DOHH2 (cell line): Measurements from ENCODE around the gene ATF2.

ENCODE experiments used
- H3F3A ChIP-seq: fragments of 200-600 bp; sonication (generic), shearing (Covaris generic); 2 replicates; pipeline ENCODE4 v1.6.0; 2016; ENCODE audit warnings: antibody characterized with exemption, mild to moderate bottlenecking; ENCODE audit not compliant: control insufficient read depth, insufficient read depth
- H3K27ac ChIP-seq: fragments of 200-600 bp; sonication (generic); 2 replicates; pipeline ENCODE4 v1.5.1; 2014; ENCODE audit warnings: low read depth, mild to moderate bottlenecking, low read length, moderate library complexity
- H3K27me3 ChIP-seq: fragments of 200-600 bp; sonication (generic); 2 replicates; pipeline ENCODE4 v1.6.1; 2014; ENCODE audit warnings: mild to moderate bottlenecking, low read length, mixed read lengths; ENCODE audit not compliant: control insufficient read depth
- H3K36me3 ChIP-seq: fragments of 200-600 bp; sonication (generic); 2 replicates; pipeline ENCODE4 v1.6.1; 2014; ENCODE audit warnings: mild to moderate bottlenecking, low read length, moderate library complexity, mixed read lengths; ENCODE audit not compliant: control insufficient read depth
- H3K4me1 ChIP-seq: fragments of 200-600 bp; sonication (generic); 2 replicates; pipeline ENCODE4 v1.6.1; 2014; ENCODE audit warnings: mild to moderate bottlenecking, low read length, mixed read lengths; ENCODE audit not compliant: control insufficient read depth
- H3K4me2 ChIP-seq: fragments of 200-600 bp; sonication (generic); 2 replicates; pipeline ENCODE4 v1.6.0; 2014; ENCODE audit warnings: mild to moderate bottlenecking, low read length, moderate library complexity
- H3K4me3 ChIP-seq: fragments of 200-600 bp; sonication (generic); 2 replicates; pipeline ENCODE4 v1.5.1; 2014; ENCODE audit warnings: mild to moderate bottlenecking, low read length, mixed read lengths
- H3K79me2 ChIP-seq: fragments of 200-600 bp; sonication (generic); 2 replicates; pipeline ENCODE4 v1.6.1; 2014; ENCODE audit warnings: mild to moderate bottlenecking, low read length, mixed read lengths; ENCODE audit not compliant: control insufficient read depth
- H3K9me2 ChIP-seq: fragments of 200-600 bp; sonication (generic); replicated peaks from 2 replicates; pipeline ENCODE4 v1.6.1; 2014; ENCODE audit warnings: mild to moderate bottlenecking, low read length, mixed read lengths; ENCODE audit not compliant: control insufficient read depth
- H3K9me3 ChIP-seq: fragments of 200-600 bp; sonication (generic); 2 replicates; pipeline ENCODE4 v1.6.1; 2014; ENCODE audit warnings: antibody characterized with exemption, low read length, mixed read lengths; ENCODE audit not compliant: control insufficient read depth, insufficient read depth
- H4K20me1 ChIP-seq: fragments of 200-600 bp; sonication (generic); 2 replicates; pipeline ENCODE4 v1.6.0; 2014; ENCODE audit warnings: low read depth, mild to moderate bottlenecking, antibody characterized with exemption, low read length, moderate library complexity; ENCODE audit not compliant: control insufficient read depth, insufficient read depth
- EZH2phosphoT487 ChIP-seq: fragments of 200-600 bp; sonication (generic); IDR thresholded peaks from 2 replicates; pipeline ENCODE4 v1.6.1; 2017; ENCODE audit warnings: borderline replicate concordance, mild to moderate bottlenecking, antibody characterized with exemption, low read length, moderate library complexity, mixed read lengths
- TF ChIP-seq, protein P1 (sequence below): fragments of 200-600 bp; sonication (generic); IDR thresholded peaks from one replicate; pipeline ENCODE4 v1.5.1; 2014; ENCODE audit warnings: antibody characterized with exemption, mild to moderate bottlenecking, low read depth, low read length; ENCODE audit not compliant: poor library complexity, severe bottlenecking

The ATF2 gene

DNA sequence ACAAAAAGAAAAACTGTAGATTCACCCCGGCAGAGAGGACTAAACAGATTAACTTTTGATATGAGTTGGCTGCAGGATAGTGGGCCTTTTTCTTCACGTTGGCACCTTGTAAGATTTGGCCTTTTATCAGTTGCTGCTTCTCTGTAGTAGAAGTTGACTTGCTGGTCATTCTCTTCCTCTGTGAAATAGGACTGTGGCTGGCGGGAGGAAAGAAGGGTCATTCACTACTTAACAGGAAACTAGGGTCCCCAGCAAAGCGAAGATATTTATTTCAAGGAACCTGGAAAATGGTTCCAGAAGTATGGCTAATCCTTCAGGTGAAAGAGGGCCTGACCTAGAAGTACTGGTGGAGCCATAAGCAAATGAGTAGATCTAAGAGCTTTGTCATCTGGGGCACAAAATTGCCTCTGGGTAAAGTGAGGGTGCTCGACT lies 13.9 kb upstream of the ATF2 start:
- Histone ChIP-seq H3K4me3 (peak overlapping the region; percentile 99), H3K4me2 (peak overlapping the region; percentile 72), H3F3A (peaks cover 19% of the 10 kb centered on the region), H3K4me1 (peaks cover 28% of the 10 kb centered on the region), H3K9me2 (no peaks in the 10 kb centered on the region), H4K20me1 (peaks cover 21% of the 10 kb centered on the region), H3K27ac (peak overlapping the region; percentile 64), H3K79me2 (peaks cover 43% of the 10 kb centered on the region), H3K9me3 (no peaks in the 10 kb centered on the region), H3K27me3 (no peaks in the 10 kb centered on the region), H3K36me3 (peaks cover 46% of the 10 kb centered on the region)
- no peak for TF ChIP-seq EZH2phosphoT487
- TF ChIP-seq, protein P1, sequence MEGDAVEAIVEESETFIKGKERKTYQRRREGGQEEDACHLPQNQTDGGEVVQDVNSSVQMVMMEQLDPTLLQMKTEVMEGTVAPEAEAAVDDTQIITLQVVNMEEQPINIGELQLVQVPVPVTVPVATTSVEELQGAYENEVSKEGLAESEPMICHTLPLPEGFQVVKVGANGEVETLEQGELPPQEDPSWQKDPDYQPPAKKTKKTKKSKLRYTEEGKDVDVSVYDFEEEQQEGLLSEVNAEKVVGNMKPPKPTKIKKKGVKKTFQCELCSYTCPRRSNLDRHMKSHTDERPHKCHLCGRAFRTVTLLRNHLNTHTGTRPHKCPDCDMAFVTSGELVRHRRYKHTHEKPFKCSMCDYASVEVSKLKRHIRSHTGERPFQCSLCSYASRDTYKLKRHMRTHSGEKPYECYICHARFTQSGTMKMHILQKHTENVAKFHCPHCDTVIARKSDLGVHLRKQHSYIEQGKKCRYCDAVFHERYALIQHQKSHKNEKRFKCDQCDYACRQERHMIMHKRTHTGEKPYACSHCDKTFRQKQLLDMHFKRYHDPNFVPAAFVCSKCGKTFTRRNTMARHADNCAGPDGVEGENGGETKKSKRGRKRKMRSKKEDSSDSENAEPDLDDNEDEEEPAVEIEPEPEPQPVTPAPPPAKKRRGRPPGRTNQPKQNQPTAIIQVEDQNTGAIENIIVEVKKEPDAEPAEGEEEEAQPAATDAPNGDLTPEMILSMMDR: no peak

DNA sequence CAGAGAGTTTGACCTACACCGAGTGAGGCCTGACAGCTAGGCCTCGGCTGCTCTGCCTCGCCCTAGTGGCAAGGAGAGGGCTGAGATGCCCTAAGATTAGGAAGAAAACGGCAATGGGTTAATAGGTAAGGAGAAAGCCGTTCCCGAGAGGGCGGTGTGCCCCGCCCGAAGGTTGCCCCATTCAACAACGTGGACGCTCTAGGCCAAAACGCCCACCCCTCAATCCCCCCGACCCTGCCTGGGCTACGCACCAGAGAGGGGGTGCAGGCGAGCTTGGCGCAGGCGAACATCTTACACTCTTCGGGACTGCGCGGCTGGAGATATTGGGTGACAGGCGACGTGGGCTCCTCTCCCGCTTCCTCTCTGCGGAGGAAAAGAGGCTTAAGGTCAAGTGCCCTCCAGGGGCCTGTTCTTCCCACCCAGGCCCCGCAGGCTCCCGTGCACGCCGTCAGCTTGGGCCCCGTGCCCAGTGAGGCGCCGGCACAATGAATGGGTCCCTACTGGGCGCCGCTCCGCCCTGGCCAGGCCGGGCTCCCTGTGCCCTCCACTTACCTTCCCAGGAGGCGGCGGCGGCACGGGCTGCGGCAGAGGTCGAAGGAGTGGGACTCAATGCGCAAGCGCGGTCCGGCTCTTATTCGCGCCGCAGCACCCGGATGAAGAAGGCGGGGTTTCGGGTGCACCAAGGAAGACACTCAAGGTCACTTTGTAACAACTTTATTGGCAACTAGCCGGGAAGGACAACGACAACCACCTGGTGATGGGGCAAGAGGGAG lies 13.3 kb upstream of the ATF2 start, which contains the start of gene ATP5MC3:
Gene ATP5MC3 (minus strand): TSS at position 607 of the 773 bp plus-strand sequence. CDS start 317 bp downstream, at position 290.
- Histone ChIP-seq H3K79me2 (peaks cover 43% of the 10 kb centered on the region), H4K20me1 (peaks cover 24% of the 10 kb centered on the region), H3F3A (peaks cover 25% of the 10 kb centered on the region), H3K4me3 (peak within 1 kb of the TSS; percentile 99), H3K4me2 (peak within 1 kb of the TSS; percentile 72), H3K36me3 (peaks cover 52% of the 10 kb centered on the region), H3K9me3 (no peaks in the 10 kb centered on the region), H3K9me2 (no peaks in the 10 kb centered on the region), H3K27me3 (no peaks in the 10 kb centered on the region), H3K4me1 (peaks cover 28% of the 10 kb centered on the region), H3K27ac (peak within 1 kb of the TSS; percentile 64)
- no peak for TF ChIP-seq EZH2phosphoT487
- TF ChIP-seq, protein P1: peak; percentile 45

DNA sequence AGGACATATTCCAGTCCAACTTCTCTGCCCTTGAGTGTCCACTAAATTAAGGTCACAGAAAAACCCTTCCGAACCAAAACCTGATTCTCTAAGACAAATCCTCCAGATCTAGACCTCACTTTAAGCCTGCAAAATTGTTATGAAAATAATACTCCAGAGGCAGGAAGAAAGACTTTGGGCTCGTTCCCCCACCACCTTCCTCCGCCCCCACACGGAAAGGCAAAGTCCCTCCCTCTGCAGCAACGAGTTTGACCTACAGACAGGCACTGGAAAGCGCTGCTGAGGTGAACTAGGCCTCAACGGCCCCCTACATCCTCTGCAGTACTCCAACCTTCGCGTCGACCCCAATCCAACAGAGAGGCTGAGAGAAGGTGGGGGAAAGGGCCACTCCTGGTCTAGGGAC lies 12.7 kb upstream of the ATF2 start:
- H3K79me2 ChIP-seq: peaks cover 43% of the 10 kb centered on the region
- TF ChIP-seq, protein P1: no peak
- TF ChIP-seq EZH2phosphoT487: no peak

More for the DNA sequence above, 12.7 kb upstream of the ATF2 start:
- peaks cover 28% of the 10 kb centered on the region for H3F3A ChIP-seq
- H3K4me2 ChIP-seq: peak overlapping the region; percentile 72
- peaks cover 24% of the 10 kb centered on the region for H4K20me1 ChIP-seq
- no peaks in the 10 kb centered on the region for H3K27me3 ChIP-seq
- peak overlapping the region; percentile 99 for H3K4me3 ChIP-seq
- peak overlapping the region; percentile 64 for H3K27ac ChIP-seq
- H3K9me3 ChIP-seq: no peaks in the 10 kb centered on the region
- H3K36me3 ChIP-seq: peaks cover 57% of the 10 kb centered on the region
- H3K9me2 ChIP-seq: no peaks in the 10 kb centered on the region
- H3K4me1 ChIP-seq: peaks cover 28% of the 10 kb centered on the region
